CD4-positive, CD25-positive, alpha-beta regulatory T cell (primary cell): Measurements from ENCODE around the gene BLNK. TPM values are rescaled to one million over a fixed set of nuclear protein-coding genes. Genes with fewer than 3 reads are reported as not detected.
"Not testable (repeated sequence)": the region's sequence is repeated elsewhere in the genome, so short reads cannot be mapped to it uniquely, and the experiment has no call there.

Experiments
- ATAC-seq, 2 donors: fragments of 150-1000 bp; cut with Tn5 transposase; one replicate each; pipeline ENCODE4 v1.10.0; 2021; ENCODE audit warnings: low read depth in 2 of 2, moderate number of reproducible peaks in 2 of 2, moderate library complexity in 1 of 2
- DNase-seq, 3 donors: peaks; one replicate each; pipeline versions ENCODE4 v3.0.0 to v3.0.0-alpha.2; 2012 to 2022; ENCODE audit warnings: mixed read lengths in 1 of 3
- H3K27ac ChIP-seq: one replicate; pipeline ENCODE4 v1.7.0; 2013; ENCODE audit warnings: mild to moderate bottlenecking, low read length; ENCODE audit not compliant: insufficient read depth, poor library complexity, severe bottlenecking
- H3K27me3 ChIP-seq: one replicate; pipeline ENCODE4 v1.7.0; 2013; ENCODE audit warnings: low read length; ENCODE audit not compliant: control insufficient read depth, insufficient read depth
- H3K36me3 ChIP-seq: one replicate; pipeline ENCODE4 v1.7.0; 2013; ENCODE audit warnings: mild to moderate bottlenecking, low read length, moderate library complexity; ENCODE audit not compliant: control insufficient read depth, insufficient read depth
- H3K4me1 ChIP-seq: 2 replicates; pipeline ENCODE4 v1.7.0; 2013; ENCODE audit warnings: mild to moderate bottlenecking, low read length; ENCODE audit not compliant: insufficient read depth, control insufficient read depth, poor library complexity, severe bottlenecking
- H3K4me3 ChIP-seq: one replicate; pipeline ENCODE4 v1.7.0; 2013; ENCODE audit warnings: low read depth, mild to moderate bottlenecking, low read length, moderate library complexity
- H3K9me3 ChIP-seq, 2 experiments: 1 replicate in 1 of 2; 2 replicates in 1 of 2; pipeline ENCODE4 v1.7.0; 2013; ENCODE audit warnings: low read length in 2 of 2, mild to moderate bottlenecking in 1 of 2, moderate library complexity in 1 of 2; ENCODE audit not compliant: control insufficient read depth in 2 of 2
- H3K27ac Mint-ChIP-seq, 3 donors: one replicate each; pipeline ENCODE4 v1.8.0; 2020 to 2022; ENCODE audit warnings: mild to moderate bottlenecking in 3 of 3, mixed read lengths in 3 of 3, moderate library complexity in 2 of 3
- H3K27me3 Mint-ChIP-seq: one replicate; pipeline ENCODE4 v1.8.0; 2022; ENCODE audit warnings: mild to moderate bottlenecking, mixed read lengths
- H3K36me3 Mint-ChIP-seq: one replicate; pipeline ENCODE4 v1.8.0; 2020; ENCODE audit warnings: mixed read lengths
- H3K4me1 Mint-ChIP-seq, 4 donors: one replicate each; pipeline ENCODE4 v1.8.0; 2020 to 2022; ENCODE audit warnings: mixed read lengths in 4 of 4, mild to moderate bottlenecking in 1 of 4
- H3K4me3 Mint-ChIP-seq, 4 donors: one replicate each; pipeline ENCODE4 v1.8.0; 2020 to 2022; ENCODE audit warnings: mild to moderate bottlenecking in 4 of 4, mixed read lengths in 4 of 4, moderate library complexity in 3 of 4
- H3K9me3 Mint-ChIP-seq, 7 donors: one replicate each; pipeline ENCODE4 v1.8.0; 2020 to 2022; ENCODE audit warnings: mixed read lengths in 7 of 7, mild to moderate bottlenecking in 3 of 7, moderate library complexity in 2 of 7
- polyA plus RNA-seq, 4 donors: library from polyadenylated mRNA; unstranded; fragments of 300-500 nt; fragmentation: Illumina TruSeq; gene quantifications; one replicate each; pipeline ENCODE4 v1.2.3, GENCODE V29; 2021
- total RNA-seq: library from RNA; stranded (reverse); gene quantifications from one replicate; pipeline ENCODE4 v1.2.3, GENCODE V29; 2022

BLNK gene
- total and polyA plus RNA-seq, 5 donors from 2014 or later = 0.15 to 0.35 TPM; not detected in 3

DNA sequence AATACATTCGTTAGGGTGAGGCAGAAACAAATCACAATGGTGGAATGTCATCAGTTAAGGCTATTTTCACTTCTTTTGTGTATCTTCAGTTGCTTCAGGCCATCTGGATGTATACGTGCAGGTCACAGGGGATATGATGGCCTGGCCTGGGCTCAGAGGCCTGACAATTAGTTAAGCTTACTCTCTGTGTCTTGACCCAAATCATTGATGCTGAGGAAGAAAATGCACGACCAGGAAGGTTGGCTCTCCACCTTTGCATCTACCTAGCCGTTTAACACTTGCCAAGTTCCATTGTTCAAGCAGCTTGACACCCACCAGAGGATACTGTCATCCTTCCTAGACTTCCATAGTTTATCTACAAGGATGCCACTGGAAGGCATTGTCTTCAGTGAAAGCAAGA is 37.5 kb upstream of the BLNK start:
- H3K27me3 ChIP-seq = peaks cover 34% of the 10 kb centered on the region
- peaks cover 0 to 13% (median 7%) of the 10 kb centered on the region in 4 donors for H3K4me1 Mint-ChIP-seq
- not testable (repeated sequence) for H3K9me3 Mint-ChIP-seq, H3K36me3 Mint-ChIP-seq, H3K36me3 ChIP-seq, H3K4me3 ChIP-seq, H3K27ac ChIP-seq, DNase-seq, H3K4me1 ChIP-seq, H3K4me3 Mint-ChIP-seq, H3K27ac Mint-ChIP-seq, H3K9me3 ChIP-seq, ATAC-seq
- peaks cover 50% of the 10 kb centered on the region for H3K27me3 Mint-ChIP-seq

- Histone ChIP-seq H3K27ac (no peak overlapping the region), H3K4me1 (no peaks in the 10 kb centered on the region), H3K36me3 (no peaks in the 10 kb centered on the region), H3K9me3 (no peaks in the 10 kb centered on the region), H3K27me3 (peaks cover 30% of the 10 kb centered on the region), H3K4me3 (no peak overlapping the region)
- Mint-ChIP-seq H3K36me3 (no peaks in the 10 kb centered on the region), H3K4me1 (peaks cover 0 to 14% (median 8%) of the 10 kb centered on the region in 4 donors), H3K4me3 (peak overlapping the region in 1 of 4 donors; percentile 29), H3K27me3 (peaks cover 48% of the 10 kb centered on the region), H3K9me3 (peaks cover 0 to 4% (median 0%) of the 10 kb centered on the region in 7 donors), H3K27ac (no peak overlapping the region)
- DNase-seq (no peak), ATAC-seq (no peak)
These were observed 35.1 kb upstream of the BLNK start for GRCh38 chr10:96306516-96306915.

GRCh38 chr10:96305019-96305418 is 33.6 kb upstream of the BLNK start:
- Histone ChIP-seq H3K27ac (no peak overlapping the region), H3K36me3 (no peaks in the 10 kb centered on the region), H3K4me1 (no peaks in the 10 kb centered on the region), H3K27me3 (peaks cover 32% of the 10 kb centered on the region), H3K9me3 (no peaks in the 10 kb centered on the region), H3K4me3 (no peak overlapping the region)
- Mint-ChIP-seq H3K36me3 (no peaks in the 10 kb centered on the region), H3K27ac (no peak overlapping the region), H3K4me1 (peaks cover 0 to 29% (median 10%) of the 10 kb centered on the region in 4 donors), H3K27me3 (peaks cover 54% of the 10 kb centered on the region), H3K9me3 (peaks cover 0 to 4% (median 0%) of the 10 kb centered on the region in 7 donors), H3K4me3 (no peak overlapping the region)
- DNase-seq (no peak), ATAC-seq (no peak)

- Histone ChIP-seq H3K9me3 (no peaks in the 10 kb centered on the region), H3K36me3 (no peaks in the 10 kb centered on the region), H3K4me3 (no peak within 1 kb of the TSS), H3K4me1 (no peaks in the 10 kb centered on the region), H3K27ac (no peak within 1 kb of the TSS), H3K27me3 (peaks cover 28% of the 10 kb centered on the region)
- H3K4me3 Mint-ChIP-seq = no peak within 1 kb of the TSS
- H3K27me3 Mint-ChIP-seq = peaks cover 62% of the 10 kb centered on the region
- peaks cover 6 to 37% (median 16%) of the 10 kb centered on the region in 4 donors for H3K4me1 Mint-ChIP-seq
- no peaks in the 10 kb centered on the region for H3K36me3 Mint-ChIP-seq
- peaks cover 0 to 4% (median 0%) of the 10 kb centered on the region in 7 donors for H3K9me3 Mint-ChIP-seq
- no peak within 1 kb of the TSS for H3K27ac Mint-ChIP-seq
- no peak for DNase-seq
- no peak for ATAC-seq
These were observed 32.9 kb upstream of the BLNK start, which contains the start of gene DNTT for GRCh38 chr10:96304230-96304629. Gene DNTT, plus strand, starts transcription at chr10:96304434. Its CDS starts 64 bp downstream, at chr10:96304498.

- Histone ChIP-seq H3K4me1 (no peaks in the 10 kb centered on the region), H3K4me3 (no peak overlapping the region), H3K9me3 (no peaks in the 10 kb centered on the region), H3K36me3 (no peaks in the 10 kb centered on the region), H3K27ac (no peak overlapping the region), H3K27me3 (peaks cover 26% of the 10 kb centered on the region)
- ATAC-seq (no peak), DNase-seq (no peak)
- H3K36me3 Mint-ChIP-seq = no peaks in the 10 kb centered on the region
- no peak overlapping the region for H3K4me3 Mint-ChIP-seq
- peaks cover 78% of the 10 kb centered on the region for H3K27me3 Mint-ChIP-seq
- peaks cover 10 to 53% (median 20%) of the 10 kb centered on the region in 4 donors for H3K4me1 Mint-ChIP-seq
- H3K9me3 Mint-ChIP-seq = peaks cover 0 to 7% (median 0%) of the 10 kb centered on the region in 7 donors
- H3K27ac Mint-ChIP-seq = no peak overlapping the region
These were observed 30.2 kb upstream of the BLNK start for GRCh38 chr10:96301616-96302015.

- Histone ChIP-seq H3K4me3 (no peak overlapping the region), H3K9me3 (no peaks in the 10 kb centered on the region), H3K27me3 (peaks cover 19% of the 10 kb centered on the region), H3K27ac (peak overlapping the region; percentile 16), H3K36me3 (no peaks in the 10 kb centered on the region), H3K4me1 (no peaks in the 10 kb centered on the region)
- ATAC-seq (peak; percentile 37 to 59), DNase-seq (peak in 2 of 3 donors; percentile 34 to 53)
- Mint-ChIP-seq H3K4me3 (peak overlapping the region in 3 of 4 donors; percentile 38 to 67 (median 59)), H3K27ac (peak overlapping the region; percentile 60 to 87 (median 82)), H3K9me3 (peaks cover 0 to 7% (median 0%) of the 10 kb centered on the region in 7 donors), H3K36me3 (no peaks in the 10 kb centered on the region), H3K27me3 (peaks cover 67% of the 10 kb centered on the region), H3K4me1 (peaks cover 10 to 59% (median 22%) of the 10 kb centered on the region in 4 donors)
These were observed 28.0 kb upstream of the BLNK start for GRCh38 chr10:96299383-96299782.

DNA sequence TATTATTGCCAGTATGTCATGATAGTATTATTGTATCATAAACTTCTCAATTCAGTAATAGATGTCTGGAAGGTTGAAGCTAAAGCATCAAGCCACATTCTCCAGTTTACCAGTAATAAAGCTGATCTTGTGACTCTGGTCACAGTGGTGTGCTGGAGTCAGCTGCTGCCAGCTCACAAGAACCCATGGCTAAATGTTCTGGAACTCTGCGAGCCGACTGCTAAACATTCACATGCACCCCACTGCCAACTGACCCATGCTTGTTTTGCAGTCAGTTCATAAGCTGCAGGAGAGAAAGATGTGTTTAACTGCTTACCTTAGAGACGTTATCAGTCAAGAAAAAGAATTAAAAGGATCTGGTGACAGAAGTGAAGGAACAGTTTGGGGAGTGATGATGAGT is 27.0 kb upstream of the BLNK start:
- H3K9me3 ChIP-seq = no peaks in the 10 kb centered on the region
- H3K36me3 ChIP-seq = no peaks in the 10 kb centered on the region
- no peak overlapping the region for H3K27ac ChIP-seq
- Mint-ChIP-seq H3K36me3 (no peaks in the 10 kb centered on the region), H3K4me3 (peak overlapping the region in 1 of 4 donors; percentile 38), H3K4me1 (peaks cover 10 to 58% (median 24%) of the 10 kb centered on the region in 4 donors), H3K27me3 (peaks cover 67% of the 10 kb centered on the region), H3K9me3 (peaks cover 0 to 3% (median 0%) of the 10 kb centered on the region in 7 donors), H3K27ac (peak overlapping the region; percentile 35 to 84 (median 60))
- DNase-seq (no peak), ATAC-seq (no peak)
- H3K4me3 ChIP-seq = no peak overlapping the region
- peaks cover 27% of the 10 kb centered on the region for H3K27me3 ChIP-seq
- no peaks in the 10 kb centered on the region for H3K4me1 ChIP-seq

DNA sequence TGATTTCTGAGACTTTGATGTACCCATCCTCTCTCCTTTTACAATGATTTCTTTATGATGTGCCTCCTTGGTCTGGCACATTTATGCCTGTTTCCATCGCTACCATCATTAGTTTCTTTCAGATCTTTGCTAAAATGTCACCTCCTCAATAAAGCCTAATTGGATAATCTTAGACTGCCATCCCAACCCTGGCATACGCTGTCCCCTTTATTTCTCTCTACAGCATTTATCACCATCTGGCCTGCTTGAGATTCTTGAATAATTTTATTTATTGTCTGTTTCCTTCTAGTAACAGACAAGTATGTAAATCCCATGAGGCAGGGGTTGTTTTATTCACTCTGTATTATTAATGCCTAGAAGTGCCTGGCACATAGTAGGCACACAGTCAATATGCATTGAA is 26.1 kb upstream of the BLNK start:
- no peaks in the 10 kb centered on the region for H3K9me3 ChIP-seq
- no peak overlapping the region for H3K27ac ChIP-seq
- H3K9me3 Mint-ChIP-seq = peaks cover 0 to 3% (median 0%) of the 10 kb centered on the region in 7 donors
- peak overlapping the region in 1 of 3 donors; percentile 42 for H3K27ac Mint-ChIP-seq
- H3K4me1 Mint-ChIP-seq = peaks cover 10 to 59% (median 23%) of the 10 kb centered on the region in 4 donors
- H3K27me3 ChIP-seq = peaks cover 31% of the 10 kb centered on the region
- no peaks in the 10 kb centered on the region for H3K36me3 Mint-ChIP-seq
- H3K36me3 ChIP-seq = no peaks in the 10 kb centered on the region
- DNase-seq (no peak), ATAC-seq (no peak)
- peaks cover 69% of the 10 kb centered on the region for H3K27me3 Mint-ChIP-seq
- no peak overlapping the region for H3K4me3 ChIP-seq
- H3K4me1 ChIP-seq = no peaks in the 10 kb centered on the region
- no peak overlapping the region for H3K4me3 Mint-ChIP-seq
